HG02981 (cell line): ENCODE measurements around the gene SPECC1.
"Not testable (repeated sequence)": the region's sequence is repeated elsewhere in the genome, so short reads cannot be mapped to it uniquely, and the experiment has no call there.

ENCODE experiments used
- ATAC-seq: cut with Tn5 transposase; IDR thresholded peaks from one replicate; pipeline ENCODE4 v1.9.1; 2021; ENCODE audit warnings: mild to moderate bottlenecking, moderate library complexity; ENCODE audit not compliant: unreplicated experiment

The SPECC1 gene

GRCh38 chr17:20228410-20228809 is 219.3 kb downstream of the SPECC1 start:
- ATAC-seq = no peak

- no peak for ATAC-seq
These were observed 219.7 kb downstream of the SPECC1 start for GRCh38 chr17:20228860-20229259.

DNA sequence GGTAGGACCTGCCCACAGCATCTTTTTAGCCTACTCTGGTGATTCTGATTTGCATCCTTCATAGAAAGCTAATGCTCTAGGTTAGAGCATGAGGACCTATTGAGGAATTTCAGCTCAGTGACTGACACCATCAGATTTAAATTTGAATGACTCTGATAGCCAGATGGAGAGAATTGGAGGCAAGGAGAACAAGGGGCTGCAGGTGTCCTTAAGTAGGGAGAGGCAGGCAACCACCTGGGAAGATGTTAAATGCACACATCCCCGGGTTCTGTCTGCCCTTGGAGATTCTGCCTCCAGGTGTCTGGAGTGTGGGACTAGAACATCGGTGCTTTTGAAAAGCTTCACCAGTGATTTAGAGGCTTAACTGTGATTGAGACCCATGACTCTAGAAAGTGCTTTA is 221.8 kb downstream of the SPECC1 start:
- ATAC-seq = no peak

DNA sequence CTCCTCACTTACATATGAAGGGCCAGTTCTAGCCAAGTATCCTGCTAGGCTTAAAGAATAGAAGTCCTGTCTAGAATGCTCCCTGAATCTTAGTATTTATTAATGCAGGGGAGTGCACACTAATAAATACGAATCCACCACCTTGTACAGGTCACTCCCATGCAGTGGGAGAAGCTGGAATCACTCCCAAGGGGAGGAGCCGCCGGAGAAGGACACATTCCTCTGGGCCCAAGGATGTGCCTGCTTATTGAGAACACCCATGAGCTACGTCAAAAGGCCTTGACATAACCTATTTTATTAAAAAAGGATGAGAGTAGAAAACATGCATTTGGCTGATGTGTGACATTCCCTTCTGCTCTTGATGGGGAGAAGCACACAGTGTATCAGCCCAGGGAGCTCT is 223.5 kb downstream of the SPECC1 start:
- ATAC-seq = no peak

GRCh38 chr17:20234276-20234675 is 225.1 kb downstream of the SPECC1 start:
- no peak for ATAC-seq

DNA sequence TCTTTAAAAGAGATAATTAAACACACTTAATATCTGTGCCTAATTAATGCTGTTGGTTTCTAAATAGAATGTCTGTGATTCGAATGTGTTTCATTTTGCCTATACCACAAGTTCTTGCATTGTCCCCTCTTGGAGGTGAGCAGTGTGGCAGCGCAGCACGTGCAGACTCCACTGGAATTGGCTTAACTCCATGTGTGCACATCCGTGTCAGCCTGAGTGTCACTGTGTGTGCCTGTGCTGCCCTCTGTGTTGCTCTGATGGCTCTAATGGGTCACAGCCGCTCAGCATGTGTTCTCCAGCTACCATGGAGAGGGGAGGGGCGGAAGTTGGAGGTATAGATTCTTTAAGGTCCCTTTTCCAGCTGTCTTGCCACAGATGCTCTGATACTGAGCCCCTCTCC is 226.6 kb downstream of the SPECC1 start:
- no peak for ATAC-seq

- ATAC-seq = no peak
These were observed 227.5 kb downstream of the SPECC1 start for GRCh38 chr17:20236578-20237227.

DNA sequence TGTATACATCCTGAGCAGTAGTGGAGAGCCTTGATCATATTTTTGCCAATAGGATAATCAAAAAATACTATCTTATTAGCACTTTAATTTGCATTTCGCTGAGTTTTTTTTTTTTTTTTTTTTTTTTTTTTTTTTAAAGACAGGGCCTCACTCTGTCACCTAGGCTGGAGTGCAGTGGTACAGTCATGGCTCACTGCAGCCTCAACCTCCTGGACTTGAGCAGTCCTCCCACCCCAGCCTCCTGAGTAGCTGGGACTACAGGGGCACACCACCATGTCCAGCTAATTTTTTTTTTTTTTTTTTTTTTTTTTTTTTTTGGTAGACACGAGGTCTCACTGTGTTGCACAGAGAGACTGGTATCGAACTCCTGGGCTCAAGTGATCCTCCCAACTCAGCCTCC is 230.6 kb downstream of the SPECC1 start:
- not testable (repeated sequence) for ATAC-seq

DNA sequence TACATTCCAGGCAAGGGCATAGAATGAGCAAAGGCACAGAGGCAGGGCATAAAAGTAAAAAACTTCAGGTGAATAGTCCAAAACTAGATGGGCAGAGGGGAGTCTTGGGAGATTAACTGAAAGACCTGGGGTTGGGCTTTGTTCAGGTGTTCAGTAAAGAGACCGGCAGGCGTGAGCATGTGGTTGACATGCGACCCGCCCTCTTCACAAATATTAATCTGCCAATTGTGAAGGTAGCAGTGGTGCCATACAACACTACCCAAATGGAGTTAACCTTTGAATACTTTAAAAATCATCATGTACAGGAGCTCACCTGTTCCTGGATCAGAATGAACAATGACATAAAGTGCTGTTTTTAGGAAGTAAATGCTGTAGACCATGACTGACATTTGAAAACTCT is 232.7 kb downstream of the SPECC1 start:
- no peak for ATAC-seq

GRCh38 chr17:20242271-20242670 is 233.1 kb downstream of the SPECC1 start:
- no peak for ATAC-seq

- no peak for ATAC-seq
These were observed 234.4 kb downstream of the SPECC1 start for GRCh38 chr17:20243524-20243923.

GRCh38 chr17:20244671-20245070 is 235.5 kb downstream of the SPECC1 start:
- ATAC-seq = no peak

DNA sequence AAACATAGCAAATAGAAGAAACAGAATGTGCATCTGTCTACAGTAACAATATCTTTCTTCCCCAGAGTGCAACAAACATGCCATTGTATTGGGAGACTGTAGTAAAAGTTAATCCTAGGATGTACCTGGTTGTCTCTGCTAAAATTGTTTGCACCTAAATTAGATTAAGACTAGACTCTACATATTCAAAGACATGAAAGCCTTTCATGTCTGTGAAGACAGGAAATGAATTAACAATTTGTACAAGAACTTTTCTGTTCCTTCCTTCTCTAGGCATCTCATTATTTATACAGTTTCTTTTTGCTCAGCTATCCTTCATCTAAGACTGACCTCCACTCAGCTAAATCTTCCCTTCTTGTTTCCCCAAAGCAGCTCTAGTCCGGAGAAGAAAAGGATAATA is 237.5 kb downstream of the SPECC1 start:
- no peak for ATAC-seq

GRCh38 chr17:20253323-20253722 is 244.2 kb downstream of the SPECC1 start:
- ATAC-seq = no peak

- no peak for ATAC-seq
These were observed 245.4 kb downstream of the SPECC1 start for GRCh38 chr17:20254541-20254940.

DNA sequence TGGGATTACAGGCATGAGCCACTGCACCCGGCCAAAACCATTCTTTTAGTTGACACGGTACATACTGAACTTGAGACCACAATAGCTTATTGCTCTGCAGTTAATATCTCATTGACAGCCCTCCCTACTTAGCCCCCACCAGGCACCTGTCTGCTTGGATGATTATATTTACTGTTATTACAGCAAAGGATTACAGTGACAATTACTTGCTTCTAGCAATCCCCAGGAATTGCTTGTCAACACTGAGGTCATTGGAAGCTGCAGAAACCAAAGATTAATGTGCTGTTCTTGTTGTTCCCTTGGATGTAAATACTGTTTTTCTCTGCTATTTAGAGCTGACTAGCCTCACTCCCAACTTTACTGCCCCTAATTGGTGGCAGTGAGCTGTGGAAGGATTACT is 247.0 kb downstream of the SPECC1 start:
- no peak for ATAC-seq

GRCh38 chr17:20257008-20257407 is 247.8 kb downstream of the SPECC1 start:
- ATAC-seq = no peak

GRCh38 chr17:20257798-20258197 is 248.6 kb downstream of the SPECC1 start:
- no peak for ATAC-seq

DNA sequence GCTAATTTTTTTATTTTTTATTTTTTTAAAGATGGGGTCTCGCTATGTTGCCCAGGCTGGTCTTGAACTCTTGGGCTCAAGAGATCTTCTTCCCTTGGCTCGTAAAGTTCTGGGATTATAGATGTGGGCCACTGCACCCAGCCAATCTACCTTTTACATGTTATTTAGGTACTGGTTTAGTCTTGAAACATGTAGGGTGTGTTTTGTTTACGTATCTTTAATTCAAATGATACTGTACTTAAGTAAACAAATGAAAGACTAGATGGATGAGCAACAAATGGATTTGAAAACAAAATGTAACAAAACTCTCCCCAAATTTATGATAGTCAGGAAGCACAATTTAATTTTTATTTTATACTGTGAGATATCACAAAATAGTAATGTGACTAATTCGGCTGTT is 250.5 kb downstream of the SPECC1 start:
- no peak for ATAC-seq

GRCh38 chr17:20260268-20260667 is 251.1 kb downstream of the SPECC1 start:
- no peak for ATAC-seq

- ATAC-seq = no peak
These were observed 253.3 kb downstream of the SPECC1 start for GRCh38 chr17:20262226-20263114.

DNA sequence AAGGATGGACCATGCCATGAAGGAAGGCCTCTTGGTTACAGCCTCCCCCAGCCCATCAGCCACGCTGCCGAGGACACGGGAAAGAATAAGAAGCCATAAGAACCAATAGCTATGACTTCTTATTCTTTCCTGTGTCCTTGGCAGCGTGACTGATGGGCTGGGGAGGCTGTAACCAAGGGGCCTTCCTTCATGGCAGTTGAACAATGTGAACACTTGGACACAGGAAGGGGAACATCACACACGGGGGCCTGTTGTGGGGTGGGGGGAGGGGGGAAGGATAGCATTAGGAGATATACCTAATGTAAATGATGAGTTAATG is 253.9 kb downstream of the SPECC1 start:
- not testable (repeated sequence) for ATAC-seq

GRCh38 chr17:20263595-20263994 is 254.4 kb downstream of the SPECC1 start:
- ATAC-seq = no peak
